ENCODE measurements around the gene GPR119.
A peak's percentile ranks its signal among the peaks of the same experiment; 100 is the strongest.
"Not testable (repeated sequence)": the region's sequence is repeated elsewhere in the genome, so short reads cannot be mapped to it uniquely, and the experiment has no call there.

The GPR119 gene

DNA sequence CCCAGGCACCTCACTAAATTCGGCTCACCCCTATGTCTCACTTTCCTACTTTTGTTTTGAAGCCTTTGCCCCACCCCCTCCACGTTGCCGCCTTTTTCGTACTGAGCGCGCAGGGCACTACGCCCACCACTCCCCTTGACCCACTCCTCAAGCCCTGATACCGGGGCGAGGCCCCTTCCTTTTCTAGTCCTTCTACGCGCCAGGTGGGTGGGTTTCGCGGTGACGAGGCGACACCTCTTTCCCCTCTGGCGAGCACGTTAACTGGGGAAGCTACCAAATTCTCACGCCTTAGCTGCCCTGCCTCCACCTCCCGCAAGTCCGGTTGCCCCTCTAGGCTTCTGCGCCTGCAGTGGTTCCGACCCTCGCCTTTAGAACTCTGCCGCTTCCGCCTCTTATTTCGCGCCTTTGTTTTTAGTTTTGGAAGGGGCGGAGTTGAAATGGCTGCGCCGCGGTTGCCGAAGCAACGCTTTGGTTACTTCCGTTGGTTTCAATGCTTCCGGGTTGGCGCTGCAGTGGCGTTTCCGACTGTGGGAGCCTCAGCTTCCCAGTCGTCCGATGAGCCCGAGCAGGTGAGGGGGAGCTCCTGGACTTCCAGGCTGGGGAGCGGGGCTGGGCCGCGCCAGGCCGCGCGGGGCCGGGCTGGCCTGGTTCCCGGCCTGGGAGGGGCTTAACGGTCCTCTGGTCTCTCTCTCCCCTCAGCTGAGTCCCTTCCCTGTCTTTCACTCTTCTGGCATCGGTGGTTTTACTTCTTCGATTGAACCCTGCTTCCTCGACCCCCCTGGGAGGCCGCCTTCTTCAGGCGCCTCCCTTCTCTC, 45.9 kb downstream of the GPR119 start, which contains the start of gene SLC25A14:
SLC25A14 (plus strand) TSS at position 512 of the 815 bp plus-strand sequence. CDS start 360 bp downstream, outside the sequence.
- DNase-seq (ENCODE audit: low spot score) = peak; percentile 82

GRCh38 chrX:130338869-130339268, 46.6 kb downstream of the GPR119 start:
- not testable (repeated sequence) for DNase-seq (ENCODE audit: low spot score)

- DNase-seq (ENCODE audit: low spot score) = no peak
Measured at GRCh38 chrX:130336531-130336930, 48.9 kb downstream of the GPR119 start.

All from cerebellar cortex (tissue), 1 donor.